SU-DHL-6 (cell line): ENCODE data around the gene RNF130.

Experiments used
- EZH2phosphoT487 ChIP-seq: fragments of 200-600 bp; sonication (generic), shearing (Covaris generic); conservative IDR thresholded peaks from 2 replicates; pipeline ENCODE4 v1.6.1; 2018; ENCODE audit warnings: mild to moderate bottlenecking, antibody characterized with exemption, low read length, moderate library complexity, mixed read lengths
- TF ChIP-seq, protein P1 (sequence below): fragments of 200-600 bp; sonication (generic); IDR thresholded peaks from one replicate; pipeline ENCODE4 v1.5.1; 2017; ENCODE audit warnings: antibody characterized with exemption, mild to moderate bottlenecking, low read length, moderate library complexity; ENCODE audit not compliant: insufficient read depth, poor library complexity, severe bottlenecking

DNA sequence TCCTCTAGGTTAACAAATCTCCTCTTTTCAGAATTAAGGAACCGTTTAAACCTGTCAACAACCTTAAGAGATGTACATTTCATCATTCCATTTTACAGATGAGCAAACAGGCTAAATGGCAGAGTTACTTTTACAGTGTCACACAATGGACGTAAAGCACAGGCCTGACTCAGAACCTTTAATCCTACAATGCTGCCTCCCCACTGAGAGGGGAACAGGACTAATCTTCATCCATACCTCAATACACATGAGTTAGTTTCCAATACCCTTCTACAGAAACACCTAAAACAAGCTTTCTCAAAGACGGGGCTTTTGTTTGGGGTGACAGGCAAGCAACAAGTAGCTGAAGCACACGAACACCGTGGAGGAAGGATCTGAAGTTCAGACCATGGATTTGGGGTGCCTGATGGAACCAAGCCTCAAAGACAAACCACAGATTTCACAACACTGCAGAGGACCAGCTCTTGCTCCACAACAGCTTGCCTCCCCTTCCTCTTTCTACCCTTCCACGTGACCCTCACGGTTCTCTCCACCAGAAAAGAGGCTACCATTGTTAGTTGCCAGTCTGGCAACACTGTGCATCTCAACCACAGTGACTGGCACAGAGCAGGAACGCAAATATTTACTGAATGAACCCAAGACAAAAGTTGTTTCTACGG is 1.8 kb downstream of the RNF130 start:
- TF ChIP-seq, protein P1, sequence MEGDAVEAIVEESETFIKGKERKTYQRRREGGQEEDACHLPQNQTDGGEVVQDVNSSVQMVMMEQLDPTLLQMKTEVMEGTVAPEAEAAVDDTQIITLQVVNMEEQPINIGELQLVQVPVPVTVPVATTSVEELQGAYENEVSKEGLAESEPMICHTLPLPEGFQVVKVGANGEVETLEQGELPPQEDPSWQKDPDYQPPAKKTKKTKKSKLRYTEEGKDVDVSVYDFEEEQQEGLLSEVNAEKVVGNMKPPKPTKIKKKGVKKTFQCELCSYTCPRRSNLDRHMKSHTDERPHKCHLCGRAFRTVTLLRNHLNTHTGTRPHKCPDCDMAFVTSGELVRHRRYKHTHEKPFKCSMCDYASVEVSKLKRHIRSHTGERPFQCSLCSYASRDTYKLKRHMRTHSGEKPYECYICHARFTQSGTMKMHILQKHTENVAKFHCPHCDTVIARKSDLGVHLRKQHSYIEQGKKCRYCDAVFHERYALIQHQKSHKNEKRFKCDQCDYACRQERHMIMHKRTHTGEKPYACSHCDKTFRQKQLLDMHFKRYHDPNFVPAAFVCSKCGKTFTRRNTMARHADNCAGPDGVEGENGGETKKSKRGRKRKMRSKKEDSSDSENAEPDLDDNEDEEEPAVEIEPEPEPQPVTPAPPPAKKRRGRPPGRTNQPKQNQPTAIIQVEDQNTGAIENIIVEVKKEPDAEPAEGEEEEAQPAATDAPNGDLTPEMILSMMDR = no peak
- TF ChIP-seq EZH2phosphoT487 = no peak
